Neuron (in vitro differentiated cells): Measurements from ENCODE around the gene FLYWCH1.
"Not testable (repeated sequence)": the region's sequence is repeated elsewhere in the genome, so short reads cannot be mapped to it uniquely, and the experiment has no call there.

Experiments used
- H2AFZ ChIP-seq: one replicate; pipeline ENCODE4 v1.6.1; 2013; ENCODE audit warnings: low read depth, mild to moderate bottlenecking, inconsistent platforms, low read length, moderate library complexity
- H3K27me3 ChIP-seq: one replicate; pipeline ENCODE4 v1.6.1; 2013; ENCODE audit warnings: low read length; ENCODE audit not compliant: insufficient read depth
- H3K36me3 ChIP-seq: one replicate; pipeline ENCODE4 v1.6.1; 2013; ENCODE audit warnings: low read length; ENCODE audit not compliant: insufficient read depth
- H3K4me1 ChIP-seq: one replicate; pipeline ENCODE4 v1.6.1; 2013; ENCODE audit warnings: low read length; ENCODE audit not compliant: insufficient read depth
- H3K4me3 ChIP-seq: 2 replicates; pipeline ENCODE4 v1.5.1; 2013; ENCODE audit warnings: mild to moderate bottlenecking, low read length, moderate library complexity
- H3K9me3 ChIP-seq: one replicate; pipeline ENCODE4 v1.6.1; 2013; ENCODE audit warnings: low read length

The FLYWCH1 gene

GRCh38 chr16:2936436-2937011, 24.8 kb downstream of the FLYWCH1 start:
- Histone ChIP-seq H3K36me3 (peaks cover 41% of the 10 kb centered on the region), H3K27me3 (no peaks in the 10 kb centered on the region), H3K4me1 (no peaks in the 10 kb centered on the region), H3K9me3 (no peaks in the 10 kb centered on the region), H2AFZ (no peak overlapping the region), H3K4me3 (no peak overlapping the region)

GRCh38 chr16:2937170-2937569, 25.4 kb downstream of the FLYWCH1 start:
- Histone ChIP-seq H2AFZ (no peak overlapping the region), H3K4me3 (no peak overlapping the region), H3K4me1 (no peaks in the 10 kb centered on the region), H3K36me3 (peaks cover 42% of the 10 kb centered on the region), H3K27me3 (no peaks in the 10 kb centered on the region), H3K9me3 (no peaks in the 10 kb centered on the region)

- Histone ChIP-seq H3K4me1 (no peaks in the 10 kb centered on the region), H3K36me3 (peaks cover 45% of the 10 kb centered on the region), H3K27me3 (no peaks in the 10 kb centered on the region)
Measured at GRCh38 chr16:2938206-2938605, 26.5 kb downstream of the FLYWCH1 start.

GRCh38 chr16:2939968-2940367, 28.2 kb downstream of the FLYWCH1 start:
- no peaks in the 10 kb centered on the region for H3K9me3 ChIP-seq
- no peak overlapping the region for H2AFZ ChIP-seq
- no peaks in the 10 kb centered on the region for H3K4me1 ChIP-seq
- no peaks in the 10 kb centered on the region for H3K27me3 ChIP-seq
- peaks cover 46% of the 10 kb centered on the region for H3K36me3 ChIP-seq
- H3K4me3 ChIP-seq = no peak overlapping the region

More at GRCh38 chr16:2938206-2938605, 26.5 kb downstream of the FLYWCH1 start:
- Histone ChIP-seq H3K9me3 (no peaks in the 10 kb centered on the region), H2AFZ (no peak overlapping the region), H3K4me3 (no peak overlapping the region)

GRCh38 chr16:2942045-2942444, 30.3 kb downstream of the FLYWCH1 start:
- H3K4me1 ChIP-seq = no peaks in the 10 kb centered on the region
- no peaks in the 10 kb centered on the region for H3K27me3 ChIP-seq
- H3K36me3 ChIP-seq = peaks cover 45% of the 10 kb centered on the region
- no peak overlapping the region for H3K4me3 ChIP-seq
- no peak overlapping the region for H2AFZ ChIP-seq
- H3K9me3 ChIP-seq = no peaks in the 10 kb centered on the region

- not testable (repeated sequence) for H3K4me1 ChIP-seq, H3K9me3 ChIP-seq, H2AFZ ChIP-seq, H3K4me3 ChIP-seq, H3K27me3 ChIP-seq
- peaks cover 38% of the 10 kb centered on the region for H3K36me3 ChIP-seq
Measured at GRCh38 chr16:2943716-2944115, 32.0 kb downstream of the FLYWCH1 start.

GRCh38 chr16:2946649-2947048, 34.9 kb downstream of the FLYWCH1 start:
- H3K27me3 ChIP-seq = no peaks in the 10 kb centered on the region
- peaks cover 24% of the 10 kb centered on the region for H3K36me3 ChIP-seq
- H3K9me3 ChIP-seq = no peaks in the 10 kb centered on the region
- no peaks in the 10 kb centered on the region for H3K4me1 ChIP-seq
- no peak overlapping the region for H2AFZ ChIP-seq
- no peak overlapping the region for H3K4me3 ChIP-seq

GRCh38 chr16:2948807-2949704, 37.3 kb downstream of the FLYWCH1 start:
- H3K9me3 ChIP-seq = no peaks in the 10 kb centered on the region
- no peaks in the 10 kb centered on the region for H3K4me1 ChIP-seq
- H3K4me3 ChIP-seq = no peak overlapping the region
- no peak overlapping the region for H2AFZ ChIP-seq
- no peaks in the 10 kb centered on the region for H3K27me3 ChIP-seq
- peaks cover 18% of the 10 kb centered on the region for H3K36me3 ChIP-seq

GRCh38 chr16:2949705-2950352, 38.1 kb downstream of the FLYWCH1 start:
- Histone ChIP-seq H2AFZ (no peak overlapping the region), H3K36me3 (peaks cover 16% of the 10 kb centered on the region), H3K4me1 (no peaks in the 10 kb centered on the region), H3K27me3 (no peaks in the 10 kb centered on the region), H3K4me3 (no peak overlapping the region), H3K9me3 (no peaks in the 10 kb centered on the region)

- H3K4me3 ChIP-seq = no peak overlapping the region
- no peaks in the 10 kb centered on the region for H3K9me3 ChIP-seq
- H2AFZ ChIP-seq = no peak overlapping the region
- no peaks in the 10 kb centered on the region for H3K4me1 ChIP-seq
- H3K36me3 ChIP-seq = peaks cover 15% of the 10 kb centered on the region
- no peaks in the 10 kb centered on the region for H3K27me3 ChIP-seq
Measured at GRCh38 chr16:2950353-2950724, 38.6 kb downstream of the FLYWCH1 start.

- H3K27me3 ChIP-seq = no peaks in the 10 kb centered on the region
- H3K4me3 ChIP-seq = no peak overlapping the region
- no peaks in the 10 kb centered on the region for H3K4me1 ChIP-seq
- peaks cover 15% of the 10 kb centered on the region for H3K36me3 ChIP-seq
- H3K9me3 ChIP-seq = no peaks in the 10 kb centered on the region
- H2AFZ ChIP-seq = no peak overlapping the region
Measured at GRCh38 chr16:2950773-2951172, 39.0 kb downstream of the FLYWCH1 start.

GRCh38 chr16:2952679-2953078, 40.9 kb downstream of the FLYWCH1 start:
- Histone ChIP-seq H3K4me3 (no peak overlapping the region), H3K36me3 (peaks cover 12% of the 10 kb centered on the region), H3K4me1 (no peaks in the 10 kb centered on the region), H2AFZ (no peak overlapping the region), H3K27me3 (no peaks in the 10 kb centered on the region), H3K9me3 (no peaks in the 10 kb centered on the region)
